ENCODE results near the gene MFAP2. TPM values are rescaled to one million over a fixed set of nuclear protein-coding genes. Genes with fewer than 3 reads are reported as not detected.

The MFAP2 gene
- total and polyA plus RNA-seq, 2 of the 8 experiments (the other 6 are each of a cell fraction or from before 2014, with no cell fraction given) = 172 to 326 TPM

GRCh38 chr1:17021896-17022295 lies 41.5 kb upstream of the MFAP2 start (continued):
- TF ChIP-seq HDAC2 (IDR thresholded peaks at IDR 0.05; ENCODE audit: borderline replicate concordance in 1 of 2, low read depth in 2 of 2, low read length in 2 of 2) (no peak), SUZ12 (IDR thresholded peaks at IDR 0.05; ENCODE audit: low read length) (no peak), CHD1 (IDR thresholded peaks at IDR 0.05; ENCODE audit: low read depth, low read length) (no peak), TEAD4 (IDR thresholded peaks at IDR 0.05; ENCODE audit: low read depth, low read length) (no peak), RNF2 (IDR thresholded peaks at IDR 0.05; ENCODE audit: borderline replicate concordance, low read depth, low read length, missing control alignments, poor library complexity, severe bottlenecking) (no peak)
